Heart left ventricle (tissue), 13 donors: ENCODE results near the gene PIF1.

ENCODE experiments used
- POLR2A ChIP-seq, 2 donors: fragments of 450-650 bp; IDR thresholded peaks; one replicate each; pipeline ENCODE4 v1.6.1; 2017; ENCODE audit warnings: antibody characterized with exemption in 2 of 2, mild to moderate bottlenecking in 2 of 2, moderate library complexity in 2 of 2
- TF ChIP-seq, protein P1 (sequence below), 12 donors: fragments of 200-600 bp; sonication (generic) in 4 of 12; IDR thresholded peaks; one replicate each; pipeline versions ENCODE4 v1.5.0 to v1.8.0; 2018 to 2022; ENCODE audit warnings: antibody characterized with exemption in 12 of 12, mild to moderate bottlenecking in 5 of 12
- donor health status: ischemic (EF 13 %, LVEDD 7.1; RV severe dilation, severe dysfunction).
- donor health status: DM: no; HTN: yes; CAD: no.
- donor health status: DM: no; HTN: no; CAD: no.
- donor health status: ischemic (EF 25% LVEDD 6.9; RV normal size, moderate dysfunction).
- donor health status: ischemic (EF 25% LVEDD 5.7; RV mildly dilated, moderate dysfunction).
- donor health status: ischemic (EF 35%, LVEDD 5.7; RV mildly dilated, moderate dysfunction).
- donor health status: nonischemic (EF 11% LVEDD 7.7; RV severe dilation, severe dysfunction).
- donor health status: DM: yes; HTN: yes; CAD: no.
- donor health status: PGD.
- donor health status: ischemic (EF 29% LVEDD 5.4; RV normal size, mild dysfunction).
- donor health status: nonischemic (EF 23%, LVEDD 6.1; RV moderate dilation, normal function).

GRCh38 chr15:64845183-64845611, 19.8 kb upstream of the PIF1 start:
- TF ChIP-seq POLR2A (IDR thresholded peaks at IDR 0.05): no peak
- TF ChIP-seq, protein P1, sequence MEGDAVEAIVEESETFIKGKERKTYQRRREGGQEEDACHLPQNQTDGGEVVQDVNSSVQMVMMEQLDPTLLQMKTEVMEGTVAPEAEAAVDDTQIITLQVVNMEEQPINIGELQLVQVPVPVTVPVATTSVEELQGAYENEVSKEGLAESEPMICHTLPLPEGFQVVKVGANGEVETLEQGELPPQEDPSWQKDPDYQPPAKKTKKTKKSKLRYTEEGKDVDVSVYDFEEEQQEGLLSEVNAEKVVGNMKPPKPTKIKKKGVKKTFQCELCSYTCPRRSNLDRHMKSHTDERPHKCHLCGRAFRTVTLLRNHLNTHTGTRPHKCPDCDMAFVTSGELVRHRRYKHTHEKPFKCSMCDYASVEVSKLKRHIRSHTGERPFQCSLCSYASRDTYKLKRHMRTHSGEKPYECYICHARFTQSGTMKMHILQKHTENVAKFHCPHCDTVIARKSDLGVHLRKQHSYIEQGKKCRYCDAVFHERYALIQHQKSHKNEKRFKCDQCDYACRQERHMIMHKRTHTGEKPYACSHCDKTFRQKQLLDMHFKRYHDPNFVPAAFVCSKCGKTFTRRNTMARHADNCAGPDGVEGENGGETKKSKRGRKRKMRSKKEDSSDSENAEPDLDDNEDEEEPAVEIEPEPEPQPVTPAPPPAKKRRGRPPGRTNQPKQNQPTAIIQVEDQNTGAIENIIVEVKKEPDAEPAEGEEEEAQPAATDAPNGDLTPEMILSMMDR (IDR thresholded peaks at IDR 0.05): no peak
